ENCODE measurements around the gene SLC40A1.

The SLC40A1 gene

GRCh38 chr2:189561371-189562038 is 19.1 kb downstream of the SLC40A1 start:
- DNase-seq, result no peak

DNA sequence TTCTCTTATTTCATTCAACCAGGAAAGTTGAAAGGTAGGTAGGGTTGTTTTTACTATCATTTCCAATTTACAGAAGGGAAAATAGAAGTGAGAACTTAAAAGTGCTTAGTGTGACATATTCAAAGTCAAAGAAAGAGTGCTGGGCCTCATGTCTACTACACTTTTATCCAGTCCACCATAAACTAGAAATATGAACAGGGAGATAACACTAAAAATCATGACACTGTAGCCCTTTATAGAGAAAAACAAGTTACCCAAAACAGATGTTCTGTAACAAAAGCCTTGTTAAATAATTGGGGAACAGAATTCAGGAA is 20.4 kb downstream of the SLC40A1 start:
- DNase-seq, result no peak

DNA sequence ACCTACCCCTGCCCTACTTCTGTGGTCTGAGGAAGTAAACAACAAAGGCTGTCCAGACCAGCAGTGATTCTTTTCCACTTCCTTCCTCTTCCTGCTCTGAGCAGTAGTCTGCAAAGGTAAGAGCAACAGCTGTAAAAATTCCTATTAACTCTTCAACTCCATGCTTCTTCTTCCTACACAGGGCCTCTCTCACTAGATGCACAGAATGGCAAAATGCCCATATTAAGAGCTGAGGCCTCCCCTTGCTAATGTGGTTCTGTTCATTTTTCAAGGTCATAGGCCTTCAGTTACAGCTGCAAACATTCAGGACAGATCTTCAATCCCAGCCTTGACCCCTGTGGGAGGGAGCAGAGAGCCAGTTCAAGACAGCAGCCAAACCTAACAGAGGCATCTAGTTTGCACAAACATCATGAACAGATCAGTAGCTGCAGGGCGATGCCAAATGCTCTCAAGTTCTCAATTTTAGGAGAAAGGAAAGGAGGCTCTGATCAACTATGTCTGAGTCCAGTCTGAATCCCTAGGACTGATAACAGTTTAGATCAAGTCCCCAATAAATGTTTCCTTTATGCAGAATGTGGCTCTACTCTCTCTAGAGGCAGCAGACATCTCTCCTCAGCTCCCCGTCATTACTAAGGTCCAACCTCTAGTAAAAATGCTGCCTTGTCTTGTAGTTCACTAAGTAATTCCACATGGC is 20.9 kb downstream of the SLC40A1 start:
- DNase-seq, result no peak

GRCh38 chr2:189558516-189559272 is 21.9 kb downstream of the SLC40A1 start:
- DNase-seq, result no peak

- DNase-seq, result no peak
Observed at GRCh38 chr2:189557373-189557772, 23.2 kb downstream of the SLC40A1 start.

- DNase-seq, result no peak
Observed at GRCh38 chr2:189556526-189556925, 24.1 kb downstream of the SLC40A1 start.

GRCh38 chr2:189555232-189555631 is 25.4 kb downstream of the SLC40A1 start:
- no peak for DNase-seq

DNA sequence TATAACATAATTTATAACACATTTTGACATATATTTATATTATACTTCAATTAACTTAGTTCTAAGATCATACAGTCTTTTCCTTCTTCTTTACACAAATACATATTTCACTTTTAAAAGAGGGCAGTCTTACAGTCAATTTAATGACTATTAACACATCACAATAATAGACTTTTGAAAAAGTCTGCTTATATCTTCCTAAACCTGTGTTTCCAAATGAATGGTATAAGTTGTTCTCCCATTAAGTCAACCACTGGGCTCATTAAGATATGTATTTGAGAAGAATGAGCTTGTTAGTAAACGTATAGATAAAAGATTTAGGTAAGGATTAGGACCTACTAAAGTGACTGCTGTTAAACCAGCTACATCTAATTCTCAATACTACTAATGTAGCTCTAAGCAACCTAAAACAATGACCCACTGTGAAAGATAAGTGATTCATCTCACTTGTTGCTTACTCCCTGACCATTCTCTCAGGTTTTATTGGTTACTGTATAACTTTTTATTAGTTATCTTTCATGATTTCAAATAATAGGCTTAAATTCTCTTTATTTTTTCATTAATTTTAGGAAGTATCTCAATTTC is 27.0 kb downstream of the SLC40A1 start:
- no peak for DNase-seq

GRCh38 chr2:189552991-189553404 is 27.6 kb downstream of the SLC40A1 start:
- DNase-seq, result no peak

DNA sequence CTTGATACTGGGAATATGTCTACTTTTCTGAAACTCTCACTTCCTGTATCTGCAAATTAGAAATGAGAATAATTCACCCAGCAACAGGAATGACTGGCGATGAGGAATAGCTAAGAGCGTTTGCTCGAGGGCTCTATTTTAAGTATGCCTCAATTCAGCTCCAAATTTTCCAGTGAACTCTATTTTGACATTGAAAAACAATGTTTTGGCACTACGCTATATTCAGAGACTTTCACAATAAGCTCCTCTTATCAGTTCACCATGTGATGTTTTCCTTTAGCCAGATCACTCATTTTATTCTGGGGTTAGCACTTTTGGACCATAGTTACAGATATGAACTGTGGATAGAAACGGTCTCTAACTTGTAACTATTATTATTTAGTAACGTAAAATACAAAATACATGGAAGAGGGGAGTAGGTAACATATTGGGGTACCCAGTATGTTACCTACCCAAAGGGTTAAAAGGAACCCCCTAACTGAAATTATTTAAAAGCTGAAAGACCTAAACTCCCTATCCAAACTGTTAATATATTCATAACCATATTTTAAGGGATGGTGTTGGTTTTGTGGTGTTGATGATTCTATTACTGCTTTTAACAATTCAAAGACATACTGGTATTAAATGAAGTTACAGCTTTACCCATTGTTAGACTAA is 28.1 kb downstream of the SLC40A1 start:
- DNase-seq, result no peak

DNA sequence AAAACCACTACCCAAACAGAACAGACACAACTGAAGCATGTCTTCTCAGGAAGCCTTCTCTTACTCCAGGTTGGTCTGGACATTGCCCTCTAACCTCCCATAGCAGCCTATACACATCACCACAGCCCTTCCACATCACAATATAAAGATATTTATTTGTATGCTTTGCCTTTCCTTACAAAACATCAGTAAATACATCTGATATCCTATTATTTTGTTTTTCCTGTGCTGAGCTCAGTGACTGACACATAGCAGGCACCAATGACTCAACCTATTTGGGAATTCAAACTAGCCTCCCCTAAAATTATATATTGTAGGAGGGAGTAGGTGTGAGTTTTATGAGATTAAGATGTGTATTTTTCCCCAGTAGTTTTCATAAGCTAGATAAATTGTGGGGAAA is 28.8 kb downstream of the SLC40A1 start:
- DNase-seq, result no peak

- no peak for DNase-seq
Observed at GRCh38 chr2:189549449-189549832, 31.1 kb downstream of the SLC40A1 start.

DNA sequence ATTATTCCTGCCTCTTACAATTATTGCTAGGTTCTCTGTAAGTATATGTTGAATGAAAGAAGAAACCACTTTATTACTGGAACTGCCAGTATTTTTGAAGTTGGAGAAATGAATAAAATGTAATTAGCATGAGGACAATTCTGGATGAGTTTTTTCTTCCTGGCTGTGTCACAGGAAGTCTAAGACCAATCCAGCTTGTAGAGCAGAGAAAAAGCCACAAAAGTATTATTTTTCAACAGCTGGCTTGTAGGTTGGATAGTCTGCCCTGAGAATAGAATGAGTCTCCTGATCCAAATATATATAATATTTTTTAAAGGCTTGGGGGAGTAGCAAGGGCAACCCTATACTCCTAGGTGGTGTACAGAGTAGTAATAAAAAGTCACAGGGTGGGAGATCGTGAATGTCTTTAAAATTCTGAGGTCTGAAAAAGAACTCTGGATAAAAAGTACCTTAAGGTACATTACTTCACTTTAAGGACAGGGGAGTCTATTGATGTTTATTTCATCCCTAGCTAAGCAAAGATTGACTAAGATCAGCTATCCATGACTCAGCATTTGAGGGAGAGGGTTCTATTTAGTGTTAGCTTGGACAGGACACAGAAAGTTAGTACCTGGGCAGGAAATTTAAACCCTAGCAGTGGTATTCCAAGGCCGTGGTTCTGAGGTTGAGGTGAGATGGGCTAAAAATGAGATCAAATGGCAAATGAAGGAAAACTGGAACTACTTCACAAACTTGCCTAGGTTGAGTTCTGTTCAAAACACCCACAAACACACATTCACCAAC is 31.7 kb downstream of the SLC40A1 start:
- no peak for DNase-seq

- DNase-seq, result no peak
Observed at GRCh38 chr2:189545418-189545817, 35.2 kb downstream of the SLC40A1 start.

- DNase-seq, result no peak
Observed at GRCh38 chr2:189544318-189545042, 36.1 kb downstream of the SLC40A1 start.

DNA sequence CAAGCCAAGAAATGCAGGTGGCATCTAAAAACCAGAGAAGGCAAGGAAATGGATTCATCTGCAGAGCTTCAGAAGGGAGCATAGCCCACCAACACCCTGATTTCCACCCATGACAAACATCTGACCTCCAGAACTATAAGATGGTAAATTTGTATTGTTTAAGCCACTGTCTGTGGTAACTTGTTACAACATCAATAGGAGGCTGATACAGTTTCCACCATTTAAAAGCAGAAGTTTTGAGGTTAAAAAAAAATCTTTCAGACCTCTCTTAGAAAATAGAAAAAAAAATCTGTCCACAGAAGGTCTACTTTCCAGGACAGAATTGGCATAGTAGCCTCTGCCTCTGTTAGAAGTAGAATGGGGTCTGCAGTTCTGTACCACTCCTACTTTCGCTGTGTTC is 37.2 kb downstream of the SLC40A1 start:
- no peak for DNase-seq

GRCh38 chr2:189542145-189542882 is 38.3 kb downstream of the SLC40A1 start:
- no peak for DNase-seq

DNA sequence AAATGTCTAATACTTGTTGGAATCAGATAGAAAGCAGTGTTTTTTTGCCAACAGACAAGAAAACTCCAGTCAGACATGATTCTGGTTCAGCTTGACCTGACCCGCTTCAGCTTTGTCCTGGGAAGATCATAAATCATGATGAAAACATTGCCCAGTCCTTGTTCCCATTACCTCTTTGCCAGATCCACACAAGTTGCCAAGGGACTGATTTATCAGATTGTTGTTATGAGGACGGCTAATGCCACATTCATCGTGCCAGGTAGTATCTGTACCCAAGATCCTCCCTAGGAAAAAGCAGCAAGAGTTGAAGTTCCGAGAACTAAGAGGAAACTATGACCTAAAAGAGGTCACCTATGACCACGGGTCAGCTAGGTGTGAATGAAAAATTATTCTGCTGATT is 39.0 kb downstream of the SLC40A1 start:
- DNase-seq, result no peak

DNA sequence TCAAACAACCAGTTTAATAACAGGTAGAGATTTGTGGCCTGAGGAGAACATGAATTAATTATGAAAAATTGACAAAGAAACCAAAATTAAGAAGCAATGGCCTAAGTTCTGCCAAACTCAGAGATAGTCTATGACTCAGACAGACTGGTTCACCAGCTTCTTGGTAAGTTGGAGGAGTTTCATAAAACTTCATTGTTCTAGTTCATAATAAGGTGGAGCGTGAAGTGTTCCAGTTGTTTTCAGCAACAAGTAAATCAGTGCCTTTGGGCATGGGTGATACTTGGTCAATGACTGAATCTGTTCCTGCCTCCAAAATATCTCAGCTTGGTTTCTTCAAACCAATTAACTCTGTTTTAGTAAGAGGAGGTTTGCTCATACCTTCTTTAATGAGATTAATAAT is 40.0 kb downstream of the SLC40A1 start:
- no peak for DNase-seq

DNA sequence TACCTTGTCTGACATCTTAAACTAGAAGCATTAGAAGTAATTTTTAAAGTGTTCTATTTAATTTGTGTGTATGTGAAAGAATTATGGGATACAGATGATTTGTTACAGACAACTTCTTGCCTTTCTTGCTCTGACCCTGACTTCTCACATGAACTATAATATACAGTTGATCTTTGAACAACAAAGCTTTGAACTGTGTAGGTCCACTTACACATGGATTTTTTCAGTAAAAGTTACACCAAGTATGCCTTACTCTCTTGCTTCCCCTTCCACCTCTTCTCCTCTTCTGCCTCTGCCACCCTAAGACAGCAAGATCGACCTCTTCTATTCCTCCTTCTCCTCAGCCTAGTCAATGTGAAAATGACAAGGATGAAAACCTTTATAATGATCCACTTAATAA is 42.2 kb downstream of the SLC40A1 start:
- DNase-seq, result no peak

- DNase-seq, result no peak
Observed at GRCh38 chr2:189536830-189537229, 43.8 kb downstream of the SLC40A1 start.

Data from stimulated activated naive CD4-positive, alpha-beta T cell treated with Interleukin-2 at 50 U/mL for 16 hours (primary cell).